Measurements from ENCODE around the gene TNFAIP8L1.
"Not testable (repeated sequence)": the region's sequence is repeated elsewhere in the genome, so short reads cannot be mapped to it uniquely, and the experiment has no call there.

TNFAIP8L1 gene

DNA sequence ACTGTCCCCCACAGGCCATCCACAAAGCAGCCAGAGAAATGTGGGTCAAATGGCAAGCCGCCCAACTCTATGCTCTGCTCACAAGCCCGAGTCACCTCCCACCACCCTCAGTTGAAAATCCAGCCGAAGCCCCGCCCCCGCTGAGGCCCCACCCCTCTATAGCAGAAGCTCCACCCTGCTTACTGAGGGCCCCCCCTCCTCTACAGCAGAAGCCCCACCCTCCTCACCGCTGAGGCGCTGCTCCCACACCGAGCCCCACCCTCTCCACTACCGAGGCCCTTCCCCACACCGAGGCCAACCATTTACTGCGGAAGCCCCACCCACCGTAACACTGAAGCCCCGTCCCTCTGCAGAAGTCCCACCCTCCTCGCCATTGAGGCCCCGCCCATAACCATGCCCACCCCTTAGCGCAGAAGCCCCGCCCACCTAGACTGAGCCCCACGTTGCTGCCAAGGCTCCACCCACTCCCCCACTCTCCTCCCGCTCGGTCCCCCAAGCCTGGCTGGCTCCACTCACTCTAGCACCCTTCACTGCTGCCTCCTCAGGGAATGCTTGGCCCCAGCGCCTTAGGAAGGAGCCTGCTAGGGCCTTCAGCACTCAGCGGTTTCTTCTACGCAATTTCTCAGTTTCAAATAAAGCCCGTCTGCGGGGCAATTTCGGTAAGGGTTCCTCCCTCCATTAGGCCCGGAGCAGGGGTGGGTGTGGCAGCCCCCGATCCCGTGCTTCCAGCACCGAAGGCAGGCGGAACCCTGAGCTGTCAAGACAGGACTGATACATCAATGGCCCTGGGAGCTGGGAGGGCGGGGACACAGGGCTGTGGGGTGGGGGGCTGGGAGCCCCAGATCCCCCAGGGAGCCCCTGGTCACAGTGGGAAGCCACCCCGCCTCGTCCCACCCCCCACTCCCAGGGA, 39.8 kb downstream of the TNFAIP8L1 start:
- H3K27me3 ChIP-seq (replicated peaks) = no peaks in the 10 kb centered on the region
- in situ Hi-C loops (cut with HindIII; ENCODE audit: low pct_ligation_motif_present, low sequenced_read_pairs) = no loop called here
- no peak overlapping the region for H3K4me3 ChIP-seq (ENCODE audit: low read depth, low read length)
- H3K36me3 ChIP-seq (replicated peaks) = peaks cover 69% of the 10 kb centered on the region
- TF ChIP-seq, protein P1, sequence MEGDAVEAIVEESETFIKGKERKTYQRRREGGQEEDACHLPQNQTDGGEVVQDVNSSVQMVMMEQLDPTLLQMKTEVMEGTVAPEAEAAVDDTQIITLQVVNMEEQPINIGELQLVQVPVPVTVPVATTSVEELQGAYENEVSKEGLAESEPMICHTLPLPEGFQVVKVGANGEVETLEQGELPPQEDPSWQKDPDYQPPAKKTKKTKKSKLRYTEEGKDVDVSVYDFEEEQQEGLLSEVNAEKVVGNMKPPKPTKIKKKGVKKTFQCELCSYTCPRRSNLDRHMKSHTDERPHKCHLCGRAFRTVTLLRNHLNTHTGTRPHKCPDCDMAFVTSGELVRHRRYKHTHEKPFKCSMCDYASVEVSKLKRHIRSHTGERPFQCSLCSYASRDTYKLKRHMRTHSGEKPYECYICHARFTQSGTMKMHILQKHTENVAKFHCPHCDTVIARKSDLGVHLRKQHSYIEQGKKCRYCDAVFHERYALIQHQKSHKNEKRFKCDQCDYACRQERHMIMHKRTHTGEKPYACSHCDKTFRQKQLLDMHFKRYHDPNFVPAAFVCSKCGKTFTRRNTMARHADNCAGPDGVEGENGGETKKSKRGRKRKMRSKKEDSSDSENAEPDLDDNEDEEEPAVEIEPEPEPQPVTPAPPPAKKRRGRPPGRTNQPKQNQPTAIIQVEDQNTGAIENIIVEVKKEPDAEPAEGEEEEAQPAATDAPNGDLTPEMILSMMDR (IDR thresholded peaks at IDR 0.05; ENCODE audit: low read depth, low read length, missing control alignments) = no peak
- H3K27ac ChIP-seq = no peak overlapping the region
- peak; percentile 5 for DNase-seq

DNA sequence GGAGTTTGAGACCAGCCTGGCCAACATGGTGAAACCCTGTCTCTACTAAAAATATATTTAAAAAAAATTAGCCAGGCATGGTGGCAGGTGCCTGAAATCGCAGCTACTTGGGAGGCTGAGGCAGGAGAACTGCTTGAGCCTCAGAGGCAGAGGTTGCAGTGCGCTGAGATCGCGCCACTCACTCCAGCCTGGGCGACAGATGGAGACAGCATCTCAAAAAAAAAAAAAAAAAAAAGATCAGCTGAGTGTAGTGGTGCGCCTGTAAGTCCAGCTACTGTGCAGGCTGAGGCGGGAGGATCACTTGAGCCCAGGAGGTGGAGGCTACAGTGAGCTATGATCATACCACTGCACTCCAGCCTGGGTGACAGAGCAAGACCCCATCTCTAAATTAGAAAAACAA, 40.7 kb downstream of the TNFAIP8L1 start:
- H3K27me3 ChIP-seq (replicated peaks); H3K4me3 ChIP-seq (ENCODE audit: low read depth, low read length); DNase-seq; in situ Hi-C loops (cut with HindIII; ENCODE audit: low pct_ligation_motif_present, low sequenced_read_pairs); H3K27ac ChIP-seq: not testable (repeated sequence)
- peaks cover 78% of the 10 kb centered on the region for H3K36me3 ChIP-seq (replicated peaks)

DNA sequence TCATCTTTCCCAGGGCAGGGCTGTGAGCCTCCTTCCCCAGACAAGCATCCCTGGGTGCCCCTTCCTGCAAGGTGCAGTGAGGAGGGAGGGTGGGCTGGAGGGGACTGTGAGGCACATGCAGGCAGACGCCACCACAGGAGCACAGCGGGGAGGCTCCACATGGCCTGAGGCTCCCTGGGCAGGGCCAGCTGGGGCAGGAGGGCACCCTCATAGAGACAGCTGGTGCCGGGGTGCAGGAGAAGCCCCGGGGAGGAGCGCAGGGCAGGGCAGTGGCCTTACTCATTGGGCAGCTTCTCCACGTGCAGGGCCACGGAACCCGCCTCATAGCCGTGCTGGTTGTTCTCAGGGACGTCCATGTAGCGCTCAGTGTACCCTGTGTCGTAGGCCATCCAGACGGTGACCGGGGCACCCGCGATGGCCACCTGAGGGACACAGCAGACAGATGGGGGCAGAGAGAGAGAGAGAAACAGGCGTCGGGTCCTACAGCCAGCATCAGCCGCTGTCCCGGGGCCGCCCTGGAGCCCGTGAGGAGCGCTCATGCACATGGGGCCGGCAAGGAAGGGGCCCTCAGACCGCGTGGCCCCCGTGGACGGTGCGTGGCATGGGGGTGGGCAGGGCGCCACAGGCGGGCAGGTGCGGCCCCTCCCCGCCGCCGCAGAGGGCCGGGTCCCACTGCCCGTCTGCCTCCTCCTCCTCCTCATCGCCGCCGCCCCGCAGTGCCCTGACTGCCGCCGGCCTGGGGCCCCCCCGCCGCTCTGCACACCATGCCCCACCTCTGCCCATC, 43.3 kb downstream of the TNFAIP8L1 start:
- DNase-seq = no peak
- Histone ChIP-seq H3K27me3 (replicated peaks) (no peaks in the 10 kb centered on the region), H3K27ac (no peak overlapping the region), H3K4me3 (ENCODE audit: low read depth, low read length) (no peak overlapping the region), H3K36me3 (replicated peaks) (peaks cover 77% of the 10 kb centered on the region)
- in situ Hi-C loops (cut with HindIII; ENCODE audit: low pct_ligation_motif_present, low sequenced_read_pairs) = no loop called here
- TF ChIP-seq, protein P1 (IDR thresholded peaks at IDR 0.05; ENCODE audit: low read depth, low read length, missing control alignments) = no peak

DNA sequence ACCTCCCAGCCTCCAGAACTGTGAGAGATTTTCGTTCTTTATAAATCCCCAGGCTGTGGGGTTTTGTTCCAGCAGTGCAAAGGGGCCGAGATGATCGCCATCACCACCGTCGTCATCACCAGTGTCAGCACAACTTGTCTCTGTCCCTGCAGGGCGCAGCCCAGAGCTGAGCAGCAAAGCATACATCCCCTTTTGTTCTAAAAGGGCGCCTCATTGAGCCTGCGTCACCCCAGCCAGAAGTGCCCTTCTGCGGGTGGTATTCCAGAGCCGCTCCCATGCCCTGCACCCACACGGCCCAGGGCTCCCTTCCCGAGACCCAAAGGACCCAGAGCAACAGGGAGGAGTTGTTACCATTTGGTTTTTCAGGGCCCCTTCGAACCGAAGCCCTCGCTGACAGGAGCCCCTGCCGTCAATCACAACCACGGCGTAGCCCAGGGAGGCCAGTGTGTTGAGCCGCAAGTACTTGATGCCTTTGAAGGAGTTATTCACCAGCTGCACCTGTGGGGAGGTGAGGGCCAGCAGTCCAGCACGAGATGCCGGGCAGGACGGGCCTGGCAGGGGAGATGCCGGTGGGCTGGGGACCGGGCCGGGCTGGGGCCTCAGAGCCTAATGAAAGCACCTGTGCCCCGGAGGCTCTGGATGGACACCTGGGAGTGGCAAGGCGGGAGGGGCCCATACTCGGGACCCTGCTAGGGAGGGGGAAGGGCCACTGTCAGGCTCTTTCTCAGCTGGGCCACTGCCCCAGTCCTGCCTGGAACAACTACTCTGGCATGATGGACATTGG, 45.2 kb downstream of the TNFAIP8L1 start:
- no peak overlapping the region for H3K27ac ChIP-seq
- H3K36me3 ChIP-seq (replicated peaks) = peaks cover 80% of the 10 kb centered on the region
- no peaks in the 10 kb centered on the region for H3K27me3 ChIP-seq (replicated peaks)
- no peak overlapping the region for H3K4me3 ChIP-seq (ENCODE audit: low read depth, low read length)
- no peak for DNase-seq
- in situ Hi-C loops (cut with HindIII; ENCODE audit: low pct_ligation_motif_present, low sequenced_read_pairs) = no loop called here
- TF ChIP-seq, protein P1 (IDR thresholded peaks at IDR 0.05; ENCODE audit: low read depth, low read length, missing control alignments) = no peak

DNA sequence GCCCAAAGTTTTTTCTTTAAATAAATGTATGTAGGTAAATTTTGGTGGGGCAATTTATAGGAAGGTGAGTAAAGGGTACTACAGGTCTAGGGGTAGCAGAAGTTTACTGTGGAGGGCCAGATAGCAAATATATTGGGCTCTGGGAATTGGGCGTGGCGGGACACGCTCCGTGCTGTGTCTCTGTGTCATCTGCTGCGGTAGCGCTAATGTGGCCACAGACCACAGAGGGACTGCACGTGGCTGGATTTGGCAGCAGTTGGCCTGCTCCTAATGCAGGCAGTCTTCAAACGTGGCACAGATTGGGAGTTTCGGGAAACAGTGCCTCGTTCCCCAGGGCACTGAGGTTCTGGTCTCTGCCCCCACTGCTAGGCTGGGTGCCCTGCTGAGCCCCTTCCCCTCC, 47.4 kb downstream of the TNFAIP8L1 start:
- no peak overlapping the region for H3K4me3 ChIP-seq (ENCODE audit: low read depth, low read length)
- in situ Hi-C loops (cut with HindIII; ENCODE audit: low pct_ligation_motif_present, low sequenced_read_pairs) = no loop called here
- TF ChIP-seq, protein P1 (IDR thresholded peaks at IDR 0.05; ENCODE audit: low read depth, low read length, missing control alignments) = no peak
- H3K27me3 ChIP-seq (replicated peaks) = no peaks in the 10 kb centered on the region
- no peak for DNase-seq
- H3K36me3 ChIP-seq (replicated peaks) = peaks cover 84% of the 10 kb centered on the region
- H3K27ac ChIP-seq = no peak overlapping the region

Measured in brain microvascular endothelial cell (primary cell).